ENCODE measurements around the gene QKI.

QKI gene

DNA sequence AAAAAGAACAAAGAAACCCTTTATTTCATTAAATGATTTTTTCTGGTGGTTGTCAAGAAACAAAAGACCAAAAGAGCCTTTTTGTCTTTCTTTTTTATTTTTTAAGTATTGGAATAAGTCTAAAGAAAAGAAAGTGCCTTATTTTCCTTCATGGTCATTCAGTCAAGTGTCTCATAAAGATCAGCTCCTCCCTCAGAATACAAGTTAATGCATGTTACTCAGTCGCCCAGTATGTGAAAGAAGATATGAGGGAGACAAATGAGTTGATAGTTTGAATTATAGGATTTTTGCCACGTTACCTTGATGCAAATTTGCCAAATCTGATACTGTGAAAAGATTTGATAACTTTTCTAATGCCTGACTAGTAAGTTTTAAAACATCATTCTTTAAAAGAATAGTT, 157.2 kb downstream of the QKI start:
- TF ChIP-seq, protein P1, sequence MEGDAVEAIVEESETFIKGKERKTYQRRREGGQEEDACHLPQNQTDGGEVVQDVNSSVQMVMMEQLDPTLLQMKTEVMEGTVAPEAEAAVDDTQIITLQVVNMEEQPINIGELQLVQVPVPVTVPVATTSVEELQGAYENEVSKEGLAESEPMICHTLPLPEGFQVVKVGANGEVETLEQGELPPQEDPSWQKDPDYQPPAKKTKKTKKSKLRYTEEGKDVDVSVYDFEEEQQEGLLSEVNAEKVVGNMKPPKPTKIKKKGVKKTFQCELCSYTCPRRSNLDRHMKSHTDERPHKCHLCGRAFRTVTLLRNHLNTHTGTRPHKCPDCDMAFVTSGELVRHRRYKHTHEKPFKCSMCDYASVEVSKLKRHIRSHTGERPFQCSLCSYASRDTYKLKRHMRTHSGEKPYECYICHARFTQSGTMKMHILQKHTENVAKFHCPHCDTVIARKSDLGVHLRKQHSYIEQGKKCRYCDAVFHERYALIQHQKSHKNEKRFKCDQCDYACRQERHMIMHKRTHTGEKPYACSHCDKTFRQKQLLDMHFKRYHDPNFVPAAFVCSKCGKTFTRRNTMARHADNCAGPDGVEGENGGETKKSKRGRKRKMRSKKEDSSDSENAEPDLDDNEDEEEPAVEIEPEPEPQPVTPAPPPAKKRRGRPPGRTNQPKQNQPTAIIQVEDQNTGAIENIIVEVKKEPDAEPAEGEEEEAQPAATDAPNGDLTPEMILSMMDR (IDR thresholded peaks at IDR 0.05; ENCODE audit: poor library complexity, severe bottlenecking), result no peak
- 0 out of 3 replicates have a peak, but pooled peaks have one; percentile 55 for ATAC-seq (ENCODE audit: low read depth)
- Histone ChIP-seq H3K36me3 (ENCODE audit: low read depth) (peaks cover 73% of the 10 kb centered on the region), H3K4me3 (ENCODE audit: severe bottlenecking) (no peak overlapping the region), H3K4me1 (ENCODE audit: insufficient read depth, poor library complexity, severe bottlenecking) (peaks cover 20% of the 10 kb centered on the region), H3K9me3 (ENCODE audit: severe bottlenecking) (no peaks in the 10 kb centered on the region), H3K27ac (ENCODE audit: poor library complexity, severe bottlenecking) (peak overlapping the region; percentile 3), H3K27me3 (ENCODE audit: insufficient read depth, poor library complexity, severe bottlenecking) (no peaks in the 10 kb centered on the region)
- DNase-seq (ENCODE audit: low spot score), result no peak

DNA sequence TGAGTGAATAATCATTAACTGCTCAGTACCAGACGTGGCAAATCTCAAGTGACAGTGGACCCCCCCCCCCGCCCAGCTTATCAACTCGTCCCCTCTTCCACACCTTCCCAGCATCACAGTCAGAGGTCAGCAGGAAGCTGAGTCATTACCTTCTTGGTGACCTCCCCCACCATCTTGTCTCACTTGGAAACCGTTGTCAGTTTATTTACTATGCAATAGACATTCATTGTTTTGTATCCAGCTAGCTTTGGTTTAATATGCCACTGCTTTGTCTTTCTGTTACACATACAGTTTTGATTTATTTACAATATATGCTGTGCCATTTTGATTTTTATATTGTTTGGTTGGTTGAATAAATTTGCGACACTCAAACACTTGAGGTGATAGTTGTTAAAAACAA, 158.1 kb downstream of the QKI start:
- no peak for ATAC-seq (ENCODE audit: low read depth)
- DNase-seq (ENCODE audit: low spot score), result no peak

DNA sequence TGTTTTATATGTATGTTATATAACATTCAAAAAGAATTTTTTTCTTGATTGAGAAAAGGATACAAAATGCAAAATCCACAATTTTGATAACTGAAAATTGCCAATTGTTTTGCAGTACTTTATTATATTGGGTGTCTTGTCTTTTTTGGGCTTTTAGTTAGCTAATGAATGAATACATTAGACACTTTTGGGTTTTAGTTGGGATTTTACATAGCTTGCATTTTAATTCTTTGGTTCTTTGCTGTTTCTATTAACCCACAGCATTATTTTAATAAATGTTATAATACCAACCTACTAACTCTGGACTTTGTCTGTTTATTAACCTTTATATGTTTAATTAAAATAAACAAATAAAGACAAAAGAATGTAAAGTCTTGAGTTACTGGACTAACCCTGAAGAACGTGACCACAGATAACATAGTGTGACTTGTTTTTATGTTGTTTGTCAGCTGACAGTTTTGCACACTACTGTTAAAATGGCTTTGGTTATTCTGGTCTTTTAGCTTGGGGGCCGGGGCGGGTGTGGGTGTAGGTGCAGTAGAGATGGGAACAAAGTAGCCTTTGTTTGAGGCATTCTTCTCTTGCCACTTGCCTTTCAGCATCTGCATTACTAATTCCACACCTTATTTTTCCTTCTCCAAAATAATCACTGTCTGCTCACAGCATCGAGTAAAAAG, 159.1 kb downstream of the QKI start:
- Histone ChIP-seq H3K27me3 (ENCODE audit: insufficient read depth, poor library complexity, severe bottlenecking) (no peaks in the 10 kb centered on the region), H3K36me3 (ENCODE audit: low read depth) (peaks cover 55% of the 10 kb centered on the region), H3K9me3 (ENCODE audit: severe bottlenecking) (no peaks in the 10 kb centered on the region), H3K27ac (ENCODE audit: poor library complexity, severe bottlenecking) (no peak overlapping the region), H3K4me1 (ENCODE audit: insufficient read depth, poor library complexity, severe bottlenecking) (peaks cover 24% of the 10 kb centered on the region), H3K4me3 (ENCODE audit: severe bottlenecking) (no peak overlapping the region)
- TF ChIP-seq, protein P1 (IDR thresholded peaks at IDR 0.05; ENCODE audit: poor library complexity, severe bottlenecking), result no peak
- ATAC-seq (ENCODE audit: low read depth), result no peak
- no peak for DNase-seq (ENCODE audit: low spot score)

More for the DNA sequence above, 158.1 kb downstream of the QKI start:
- H3K27ac ChIP-seq (ENCODE audit: poor library complexity, severe bottlenecking), result no peak overlapping the region
- no peaks in the 10 kb centered on the region for H3K9me3 ChIP-seq (ENCODE audit: severe bottlenecking)
- H3K36me3 ChIP-seq (ENCODE audit: low read depth), result peaks cover 66% of the 10 kb centered on the region
- H3K27me3 ChIP-seq (ENCODE audit: insufficient read depth, poor library complexity, severe bottlenecking), result no peaks in the 10 kb centered on the region
- peaks cover 23% of the 10 kb centered on the region for H3K4me1 ChIP-seq (ENCODE audit: insufficient read depth, poor library complexity, severe bottlenecking)
- no peak overlapping the region for H3K4me3 ChIP-seq (ENCODE audit: severe bottlenecking)
- TF ChIP-seq, protein P1 (IDR thresholded peaks at IDR 0.05; ENCODE audit: poor library complexity, severe bottlenecking), result no peak

DNA sequence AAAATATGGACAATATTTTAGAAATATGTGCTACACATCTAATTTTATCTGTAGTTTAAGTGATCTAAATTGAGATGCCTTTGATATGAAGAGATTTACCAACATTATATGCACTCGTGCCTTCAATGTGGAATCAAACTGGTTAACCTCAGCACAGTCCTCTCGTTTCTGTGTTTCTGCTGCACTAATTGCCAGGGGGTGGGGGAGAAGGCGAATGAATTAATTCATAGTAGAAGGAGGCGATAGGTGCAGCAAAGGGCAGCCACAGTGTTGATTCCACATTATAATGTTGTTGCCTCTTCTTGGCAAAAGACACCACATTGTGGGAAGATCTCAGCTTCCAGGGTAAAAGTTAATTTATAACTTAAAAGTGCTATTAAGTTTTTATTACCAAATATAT, 161.6 kb downstream of the QKI start:
- Histone ChIP-seq H3K36me3 (ENCODE audit: low read depth) (peaks cover 40% of the 10 kb centered on the region), H3K27ac (ENCODE audit: poor library complexity, severe bottlenecking) (no peak overlapping the region), H3K4me1 (ENCODE audit: insufficient read depth, poor library complexity, severe bottlenecking) (peaks cover 27% of the 10 kb centered on the region), H3K9me3 (ENCODE audit: severe bottlenecking) (no peaks in the 10 kb centered on the region), H3K4me3 (ENCODE audit: severe bottlenecking) (no peak overlapping the region), H3K27me3 (ENCODE audit: insufficient read depth, poor library complexity, severe bottlenecking) (no peaks in the 10 kb centered on the region)
- TF ChIP-seq, protein P1 (IDR thresholded peaks at IDR 0.05; ENCODE audit: poor library complexity, severe bottlenecking), result no peak
- ATAC-seq (ENCODE audit: low read depth) (no peak), DNase-seq (ENCODE audit: low spot score) (no peak)

DNA sequence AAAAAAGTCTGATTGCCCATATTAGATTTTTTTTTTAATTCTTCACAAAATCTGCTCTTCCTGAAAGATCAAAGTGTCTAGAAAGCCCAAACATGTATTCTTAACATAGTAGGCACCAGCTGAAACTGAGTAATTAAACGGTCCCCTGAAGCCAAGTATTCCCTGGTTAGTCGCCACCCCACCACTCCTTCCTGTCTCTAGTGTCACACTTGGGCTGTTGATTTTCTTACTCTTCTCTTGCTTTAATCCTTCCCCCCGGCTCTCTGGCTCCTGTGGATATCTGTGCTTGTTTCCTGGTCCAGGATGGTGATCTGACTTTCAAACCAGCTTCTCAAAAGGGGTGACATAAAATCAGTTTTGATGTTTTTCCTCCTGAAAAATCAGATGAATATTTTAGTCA, 162.9 kb downstream of the QKI start:
- Histone ChIP-seq H3K27me3 (ENCODE audit: insufficient read depth, poor library complexity, severe bottlenecking) (no peaks in the 10 kb centered on the region), H3K4me3 (ENCODE audit: severe bottlenecking) (no peak overlapping the region)

More for the DNA sequence above, 162.9 kb downstream of the QKI start:
- ATAC-seq (ENCODE audit: low read depth) (no peak), DNase-seq (ENCODE audit: low spot score) (no peak)
- TF ChIP-seq, protein P1 (IDR thresholded peaks at IDR 0.05; ENCODE audit: poor library complexity, severe bottlenecking), result no peak
- H3K4me1 ChIP-seq (ENCODE audit: insufficient read depth, poor library complexity, severe bottlenecking), result peaks cover 16% of the 10 kb centered on the region
- no peaks in the 10 kb centered on the region for H3K9me3 ChIP-seq (ENCODE audit: severe bottlenecking)
- H3K36me3 ChIP-seq (ENCODE audit: low read depth), result peaks cover 30% of the 10 kb centered on the region
- no peak overlapping the region for H3K27ac ChIP-seq (ENCODE audit: poor library complexity, severe bottlenecking)

Data from RWPE2 (cell line).